HS-27A (cell line): ENCODE data around the gene TBC1D16.

Experiments
- DNase-seq: peaks from one replicate; pipeline ENCODE4 v3.0.0-alpha.2; 2012; ENCODE audit warnings: low read depth, missing footprints

Gene TBC1D16

DNA sequence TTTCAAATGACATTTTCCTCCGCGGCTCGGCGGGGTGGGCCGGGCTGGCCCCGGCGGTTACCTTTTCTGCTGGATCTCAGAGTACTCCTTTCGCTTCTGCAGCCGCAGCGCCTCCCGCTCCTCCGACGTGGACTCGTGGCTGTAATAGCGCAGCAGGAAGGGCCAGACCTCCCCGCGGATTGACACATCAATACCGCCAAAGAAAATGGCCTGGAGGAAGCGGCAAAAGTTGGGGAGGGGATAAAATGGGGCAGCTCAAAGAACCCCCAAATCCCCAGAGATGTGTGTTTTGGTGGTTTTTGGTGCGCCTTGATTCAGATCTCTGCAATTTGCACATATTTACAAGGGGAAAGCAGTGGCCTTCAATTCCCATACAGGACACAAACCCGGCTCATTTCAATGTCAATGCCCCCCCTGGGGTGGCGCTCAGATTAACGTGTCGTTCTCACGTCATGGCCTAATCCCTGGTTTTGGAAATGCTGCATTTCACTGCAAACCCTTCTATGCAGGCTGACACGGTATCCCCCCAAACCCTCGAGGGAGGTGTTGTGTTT, 85.9 kb downstream of the TBC1D16 start:
- DNase-seq = no peak

DNA sequence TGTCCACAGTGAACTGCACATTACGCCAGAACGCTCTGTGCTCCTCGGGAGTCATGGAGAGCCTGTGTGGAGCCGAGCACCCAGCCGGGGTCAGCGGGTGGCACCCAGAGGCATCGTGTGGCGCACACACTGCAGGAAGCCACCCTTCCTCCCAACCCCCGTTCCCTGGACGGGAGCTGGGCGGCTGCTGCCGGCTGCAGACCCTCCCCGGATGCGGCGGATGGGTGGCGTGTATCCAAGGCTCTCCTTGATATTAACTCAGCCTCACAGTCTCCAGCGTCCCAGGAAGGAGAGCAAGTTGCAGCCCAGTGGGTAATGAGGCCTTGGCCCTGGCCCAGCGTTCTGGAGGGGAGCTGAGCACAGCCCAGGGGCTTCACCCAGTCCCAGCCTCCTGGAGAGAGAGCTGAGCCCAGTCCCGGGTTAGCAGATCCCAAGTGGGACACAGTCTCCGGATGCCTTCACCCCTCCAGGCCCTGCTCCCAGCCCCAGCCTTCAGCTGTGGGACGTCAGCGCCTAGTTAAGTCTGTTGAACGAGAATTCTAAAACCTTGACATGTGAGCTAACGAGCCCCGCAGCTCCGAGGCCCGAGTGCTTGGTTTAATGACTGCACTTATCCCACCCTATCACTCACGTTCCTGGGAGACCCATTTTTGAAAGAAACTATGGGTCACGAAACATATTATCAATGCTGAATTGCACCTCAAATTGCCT, 86.6 kb downstream of the TBC1D16 start:
- no peak for DNase-seq

- DNase-seq = no peak
Measured at GRCh38 chr17:79948406-79948944, 87.2 kb downstream of the TBC1D16 start.

DNA sequence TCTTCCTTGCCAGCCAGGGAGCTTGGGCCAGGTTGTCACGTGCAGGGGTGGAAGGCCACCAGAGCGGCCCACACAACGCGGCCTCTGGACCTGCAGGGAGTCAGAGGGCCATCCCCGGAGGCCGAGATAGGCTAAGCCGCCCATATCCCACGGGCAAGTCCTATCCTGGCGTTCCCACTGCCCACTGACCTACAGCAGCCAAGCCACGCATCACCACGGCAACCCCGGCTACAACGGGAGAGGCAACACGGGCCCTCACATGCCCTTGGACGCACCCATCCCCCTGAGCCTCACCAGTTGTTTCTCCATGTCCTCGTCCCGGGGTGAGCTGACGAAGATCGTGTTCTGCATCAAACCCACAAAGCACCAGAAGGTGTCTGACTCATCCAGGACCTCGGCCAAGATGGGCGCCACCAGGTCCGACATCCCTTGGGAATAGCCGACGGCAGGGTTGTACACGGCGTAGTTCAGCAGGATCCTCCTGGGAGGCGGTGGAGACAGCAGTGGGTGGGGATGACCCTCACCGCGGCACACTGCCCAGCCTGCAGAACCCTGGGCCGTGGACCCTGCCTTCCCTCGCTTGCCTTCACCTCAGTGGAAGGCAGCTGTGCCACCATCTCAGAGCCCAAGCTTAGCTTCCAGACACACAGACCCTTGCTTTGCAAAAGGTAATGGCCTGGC, 88.2 kb downstream of the TBC1D16 start:
- DNase-seq = no peak

DNA sequence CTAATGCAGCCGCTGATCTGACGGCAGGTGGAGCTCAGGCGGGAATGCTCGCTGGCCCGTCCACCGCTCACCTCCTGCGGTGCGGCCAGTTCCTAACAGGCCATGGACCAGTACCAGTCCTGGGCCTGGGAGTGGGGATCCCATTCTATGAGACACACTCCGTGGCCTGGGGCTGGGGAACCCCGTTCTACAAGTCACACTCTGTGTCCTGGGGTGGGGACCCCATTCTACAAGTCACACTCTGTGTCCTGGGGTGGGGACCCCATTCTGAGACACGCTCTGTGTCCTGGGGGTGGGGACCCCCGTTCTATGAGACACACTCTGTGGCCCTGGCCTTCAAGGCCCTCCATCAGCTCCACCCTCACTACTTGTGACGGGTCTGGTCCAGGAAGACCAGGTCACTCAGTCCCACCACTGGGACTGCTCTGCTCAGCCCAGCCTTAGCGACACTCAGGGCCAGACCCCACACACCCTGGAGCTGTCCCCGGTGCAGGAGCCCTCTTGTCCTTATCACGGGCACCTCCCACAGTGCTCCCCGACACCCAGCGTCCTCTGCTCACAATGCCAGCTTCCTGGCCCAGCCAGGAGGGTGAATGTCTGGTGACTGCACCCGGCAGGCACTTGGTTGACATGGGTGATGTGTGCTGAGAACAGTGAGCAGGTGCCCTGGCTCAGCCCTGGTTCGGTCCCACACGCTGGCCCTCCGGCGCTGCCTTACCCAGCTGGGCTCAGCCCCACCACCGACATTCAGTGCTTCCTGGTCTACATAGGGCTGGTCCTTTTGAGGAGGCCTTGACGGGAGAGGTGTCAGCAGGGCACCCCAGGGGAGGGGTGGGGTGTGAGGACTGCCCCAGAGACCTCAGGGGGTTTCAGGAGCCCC, 89.1 kb downstream of the TBC1D16 start:
- no peak for DNase-seq

- no peak for DNase-seq
Measured at GRCh38 chr17:79945591-79946255, 89.9 kb downstream of the TBC1D16 start.

GRCh38 chr17:79944821-79945391, 90.8 kb downstream of the TBC1D16 start:
- no peak for DNase-seq

- DNase-seq = no peak
Measured at GRCh38 chr17:79944251-79944812, 91.3 kb downstream of the TBC1D16 start.

DNA sequence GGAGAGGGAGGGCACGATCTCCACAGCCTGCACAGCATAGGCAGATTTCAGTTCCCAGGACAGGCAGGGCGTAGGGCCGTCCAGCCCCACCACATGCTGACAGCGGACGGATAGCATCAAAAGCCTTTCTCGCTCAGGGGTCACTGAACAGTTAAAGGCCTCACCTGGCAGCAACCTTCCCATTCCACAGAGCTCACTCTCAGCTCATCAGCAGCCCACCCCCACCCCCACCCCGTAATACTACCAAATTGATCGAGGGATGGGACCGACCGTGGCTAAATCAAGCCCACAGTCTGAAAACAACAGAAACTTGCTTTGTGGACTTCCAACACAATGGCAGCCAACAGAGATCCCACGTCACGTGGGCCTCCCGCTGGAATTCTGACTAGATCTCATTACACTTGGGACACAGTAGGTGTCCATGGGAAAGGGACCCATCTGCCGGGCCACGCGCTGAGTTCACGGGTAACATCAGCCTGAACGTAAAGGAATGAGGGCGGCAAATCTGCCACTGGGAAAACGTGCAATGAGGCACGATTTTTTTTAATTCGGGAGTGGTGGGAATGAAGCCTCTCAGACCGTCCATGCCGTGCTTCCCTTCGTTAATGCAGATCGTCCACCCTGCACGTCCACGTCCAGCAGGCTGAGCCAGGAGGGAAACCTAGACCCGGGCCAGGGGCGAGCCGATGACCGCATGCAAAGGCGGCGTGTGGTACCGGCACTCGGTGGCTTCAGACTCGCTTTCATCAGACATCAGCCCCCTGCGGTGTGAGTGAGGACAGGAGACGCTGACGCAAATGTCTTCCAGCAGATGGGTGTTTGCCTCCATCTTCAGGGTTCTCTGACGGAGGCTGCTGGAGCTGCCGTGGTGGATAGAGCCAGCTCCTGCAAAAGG, 92.1 kb downstream of the TBC1D16 start:
- DNase-seq = no peak

- DNase-seq = no peak
Measured at GRCh38 chr17:79942591-79943346, 92.9 kb downstream of the TBC1D16 start.

DNA sequence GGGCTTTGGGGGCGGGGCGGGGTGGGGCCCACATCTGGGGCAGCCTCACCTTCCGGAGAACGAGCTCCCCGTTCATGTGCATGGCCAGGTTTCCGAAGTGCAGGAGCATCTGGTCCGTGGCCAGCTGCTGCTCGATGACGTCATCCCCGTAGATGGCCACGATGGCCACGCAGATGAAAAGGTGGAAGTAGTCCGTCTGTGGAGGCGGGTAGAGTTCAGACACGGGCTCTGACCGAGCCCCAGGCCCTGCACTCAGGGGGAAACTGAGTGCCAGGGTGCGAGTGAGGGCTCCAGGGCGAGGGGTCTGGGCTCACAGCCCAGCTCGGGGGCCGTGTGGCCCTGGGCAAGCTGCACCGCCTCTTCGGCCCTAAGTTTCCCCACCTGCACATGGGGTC, 93.7 kb downstream of the TBC1D16 start:
- DNase-seq = no peak

DNA sequence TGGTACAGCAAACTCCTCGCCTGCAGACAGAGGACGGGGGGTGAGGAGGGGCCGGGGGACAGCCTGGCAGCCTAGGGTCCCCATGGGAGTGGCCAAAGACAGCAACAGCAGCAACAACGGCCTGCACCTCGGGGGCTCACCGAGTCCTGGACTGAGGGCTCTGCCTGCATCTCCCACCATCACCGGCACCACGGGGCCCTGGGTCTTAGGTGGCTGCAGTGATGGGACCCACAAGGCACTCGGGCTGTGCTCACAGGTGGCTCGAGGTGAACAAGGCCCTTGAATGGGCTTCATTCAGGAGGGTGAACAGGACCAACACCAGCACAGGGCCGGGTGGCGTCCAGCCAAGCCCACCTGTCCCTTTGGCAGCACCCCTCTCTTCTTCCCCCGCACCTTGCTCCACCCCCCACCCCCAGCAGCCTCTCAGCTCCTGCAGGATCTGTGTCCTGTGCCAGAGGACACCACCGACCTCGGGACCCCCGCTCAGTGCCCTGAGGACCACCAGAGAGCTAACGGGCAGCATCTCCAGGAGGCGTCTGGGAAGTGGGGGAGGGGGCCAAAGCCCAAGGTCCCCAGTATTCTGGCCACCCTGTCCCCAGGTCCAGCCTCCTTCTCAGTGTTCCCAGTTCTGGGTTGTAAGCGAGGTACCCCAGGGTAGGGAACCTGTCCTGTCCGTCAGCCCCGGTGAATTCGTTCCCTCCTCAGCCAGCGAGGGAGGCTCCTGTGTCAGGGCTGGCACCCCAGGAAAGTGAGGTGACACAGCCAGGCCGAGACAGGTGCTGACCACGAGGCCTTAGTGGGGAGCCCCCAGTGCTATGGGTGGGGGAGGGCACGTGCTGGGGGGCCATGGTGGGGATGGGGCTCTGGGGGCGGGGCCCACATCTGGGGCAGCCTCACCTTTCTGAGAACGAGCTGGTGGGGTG, 94.3 kb downstream of the TBC1D16 start:
- DNase-seq = no peak

DNA sequence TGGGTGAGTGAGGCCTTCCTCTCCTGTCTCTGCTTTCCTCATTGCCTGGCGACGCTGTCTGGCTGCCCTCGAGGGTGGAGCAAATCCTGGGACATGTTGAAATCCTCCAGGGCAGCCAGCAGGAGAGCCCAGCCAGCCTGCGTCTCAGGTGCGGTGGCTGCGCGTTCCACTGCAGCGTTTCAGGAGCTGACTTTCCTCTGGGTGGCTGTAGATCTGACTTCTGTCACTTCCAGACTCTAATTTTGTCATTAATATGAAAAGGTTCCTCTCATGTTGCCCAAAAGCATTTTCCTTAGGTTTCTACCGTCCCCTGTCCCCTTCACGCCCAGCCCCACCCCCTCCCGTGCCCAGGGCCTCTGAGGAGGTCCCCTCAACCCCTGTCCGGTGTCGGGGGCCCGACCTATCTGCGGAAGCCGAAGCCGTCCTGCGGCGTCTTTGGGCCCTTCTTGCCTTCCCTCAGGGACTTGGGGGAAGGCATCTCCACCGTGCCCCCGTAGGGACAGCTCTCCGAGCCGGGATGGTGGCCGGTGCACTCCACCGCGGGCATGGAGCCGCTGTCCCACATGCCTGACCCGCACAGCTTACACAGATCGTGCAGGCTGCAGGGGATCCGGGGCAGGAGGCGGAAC, 95.1 kb downstream of the TBC1D16 start:
- DNase-seq = no peak

DNA sequence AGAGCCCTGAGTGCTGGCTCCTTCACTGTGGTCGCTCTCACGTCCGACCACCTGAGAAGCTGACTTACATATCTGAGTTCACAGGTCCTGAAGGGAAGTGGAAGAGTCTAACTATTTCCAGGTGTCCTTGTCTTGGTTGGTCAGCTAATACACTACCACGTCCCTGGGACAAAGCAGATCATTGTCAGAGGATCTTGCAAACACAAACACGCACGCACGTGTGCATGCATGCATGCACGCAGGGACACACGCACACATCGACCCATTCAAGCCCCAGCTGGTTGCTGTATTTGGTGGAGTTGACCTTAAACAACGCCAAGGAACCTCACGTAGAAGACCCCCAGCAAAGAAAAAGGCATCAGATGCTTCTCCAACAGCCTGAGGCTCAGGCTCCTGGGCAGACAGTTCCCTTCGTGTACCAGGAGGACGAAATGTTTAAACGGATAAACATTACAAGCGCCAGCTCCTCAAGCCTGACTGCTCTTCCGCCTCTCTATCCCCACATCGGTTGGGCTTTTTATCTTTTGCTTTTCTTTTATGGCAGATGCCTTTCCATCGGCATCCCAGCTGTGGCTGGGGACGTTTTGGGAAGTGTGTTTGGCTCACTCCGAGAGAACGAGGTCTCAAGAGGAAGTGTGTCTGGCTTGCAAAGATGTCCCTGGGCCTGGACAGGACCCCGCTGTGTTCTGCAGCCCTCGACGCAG, 95.8 kb downstream of the TBC1D16 start:
- no peak for DNase-seq

DNA sequence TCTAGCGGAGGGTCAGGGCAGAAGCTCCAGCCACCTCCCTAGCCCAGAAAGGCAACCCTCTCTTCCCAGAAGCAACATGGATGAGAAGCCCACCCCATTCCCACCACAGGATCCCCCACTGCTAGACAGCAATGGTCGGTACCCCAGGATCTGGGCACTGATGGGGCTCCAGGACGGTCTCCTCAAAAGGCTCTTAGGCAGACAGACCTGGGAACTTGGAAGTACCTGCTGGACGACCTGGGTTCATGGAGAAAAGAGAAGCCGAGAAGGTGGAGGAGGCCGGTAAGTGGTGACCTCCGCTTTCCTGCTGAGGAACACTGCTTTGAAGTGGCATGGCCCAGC, 96.6 kb downstream of the TBC1D16 start:
- DNase-seq = no peak

GRCh38 chr17:79938336-79939093, 97.2 kb downstream of the TBC1D16 start:
- no peak for DNase-seq
